CD4-positive, alpha-beta memory T cell (primary cell): ENCODE results near the gene NRAP. TPM values are rescaled to one million over a fixed set of nuclear protein-coding genes. Genes with fewer than 3 reads are reported as not detected.
A peak's percentile ranks its signal among the peaks of the same experiment; 100 is the strongest.

Experiments
- CTCF ChIA-PET: fragments of 350-600 bp; sonication (Branson Sonifier 250); formaldehyde crosslinking; loops from one replicate; lab custom pipeline; 2021; ENCODE audit warnings: inconsistent platforms; ENCODE audit not compliant: partially characterized antibody; lab: Charles Lee
- POLR2A ChIA-PET: fragments of 350-600 bp; sonication (Branson Sonifier 250); formaldehyde crosslinking; loops from one replicate; lab custom pipeline; 2021; ENCODE audit not compliant: partially characterized antibody; lab: Charles Lee
- DNase-seq, 5 donors: peaks; one replicate each; pipeline versions ENCODE4 v3.0.0 to v3.0.0-alpha.2; 2020 to 2022; ENCODE audit warnings: mixed read lengths in 1 of 5
- H3K27ac ChIP-seq: one replicate; pipeline ENCODE4 v1.7.0; 2013; ENCODE audit warnings: low read depth, low read length
- H3K27me3 ChIP-seq: 2 replicates; pipeline ENCODE4 v1.7.0; 2013; ENCODE audit warnings: mild to moderate bottlenecking, low read length, moderate library complexity; ENCODE audit not compliant: insufficient read depth
- H3K36me3 ChIP-seq: 2 replicates; pipeline ENCODE4 v1.7.0; 2013; ENCODE audit warnings: mild to moderate bottlenecking, low read length, moderate library complexity; ENCODE audit not compliant: insufficient read depth
- H3K4me1 ChIP-seq: 2 replicates; pipeline ENCODE4 v1.7.0; 2013; ENCODE audit warnings: mild to moderate bottlenecking, low read length, moderate library complexity; ENCODE audit not compliant: insufficient read depth
- H3K4me3 ChIP-seq, 2 donors: one replicate each; pipeline ENCODE4 v1.7.0; 2013; ENCODE audit warnings: low read length in 2 of 2, mild to moderate bottlenecking in 1 of 2
- H3K9me3 ChIP-seq, 2 donors: one replicate each; pipeline ENCODE4 v1.7.0; 2013; ENCODE audit warnings: low read length in 2 of 2, control low read depth in 1 of 2; ENCODE audit not compliant: control insufficient read depth in 1 of 2
- H3K27ac Mint-ChIP-seq, 7 donors: one replicate each; pipeline ENCODE4 v1.8.0; 2020 to 2021; ENCODE audit warnings: mixed read lengths in 7 of 7, mild to moderate bottlenecking in 6 of 7, inconsistent platforms in 3 of 7, moderate library complexity in 3 of 7
- H3K27me3 Mint-ChIP-seq, 2 donors: one replicate each; pipeline ENCODE4 v1.8.0; 2020 to 2021; ENCODE audit warnings: mixed read lengths in 2 of 2
- H3K36me3 Mint-ChIP-seq, 2 donors: one replicate each; pipeline ENCODE4 v1.8.0; 2020 to 2021; ENCODE audit warnings: mixed read lengths in 2 of 2, inconsistent platforms in 1 of 2, mild to moderate bottlenecking in 1 of 2
- H3K4me1 Mint-ChIP-seq, 4 donors: one replicate each; pipeline ENCODE4 v1.8.0; 2020 to 2021; ENCODE audit warnings: mixed read lengths in 4 of 4, mild to moderate bottlenecking in 1 of 4
- H3K4me3 Mint-ChIP-seq, 8 donors: one replicate each; pipeline ENCODE4 v1.8.0; 2020 to 2021; ENCODE audit warnings: mixed read lengths in 8 of 8, mild to moderate bottlenecking in 7 of 8, moderate library complexity in 6 of 8, inconsistent platforms in 3 of 8
- H3K9me3 Mint-ChIP-seq, 8 donors: one replicate each; pipeline ENCODE4 v1.8.0; 2020 to 2021; ENCODE audit warnings: mixed read lengths in 8 of 8, mild to moderate bottlenecking in 5 of 8, inconsistent platforms in 3 of 8, moderate library complexity in 1 of 8
- intact Hi-C: fragments of 100-400 bp; cut with micrococcal nuclease; formaldehyde crosslinking; loops from one replicate; pipeline ENCODE4 v1.15.1; 2023
- polyA plus RNA-seq, 2 donors: library from polyadenylated mRNA; unstranded; fragments of 300-500 nt; fragmentation: Illumina TruSeq; gene quantifications; one replicate each; pipeline ENCODE4 v1.2.3, GENCODE V29; 2021
- total RNA-seq, 2 experiments: library from RNA; stranded (reverse); gene quantifications; one replicate each; pipeline ENCODE4 v1.2.3, GENCODE V29; 2021

Gene NRAP
- total and polyA plus RNA-seq, 4 experiments from 2014 or later = not detected

GRCh38 chr10:113692271-113692670 lies 28.4 kb upstream of the NRAP start:
- H3K4me1 ChIP-seq = peaks cover 16% of the 10 kb centered on the region
- Mint-ChIP-seq H3K27ac (no peak overlapping the region), H3K4me1 (peaks cover 24 to 37% (median 33%) of the 10 kb centered on the region in 4 donors), H3K9me3 (peaks cover 2 to 56% (median 32%) of the 10 kb centered on the region in 8 donors), H3K36me3 (peaks cover 66 to 84% of the 10 kb centered on the region in 2 donors), H3K27me3 (no peaks in the 10 kb centered on the region), H3K4me3 (no peak overlapping the region)
- no peak for DNase-seq
- no peak overlapping the region for H3K4me3 ChIP-seq
- CTCF ChIA-PET = interaction anchor here (0.8 to 2.5 kb wide), 4 partner anchors 12 to 17 kb away, joined by 3 to 7 read pairs (median 4); no protein-coding TSS in a partner anchor
- peaks cover 13% of the 10 kb centered on the region for H3K36me3 ChIP-seq
- H3K27me3 ChIP-seq = no peaks in the 10 kb centered on the region
- H3K9me3 ChIP-seq = peaks cover 0 to under 1% of the 10 kb centered on the region in 2 donors
- POLR2A ChIA-PET = no interaction called here
- no peak overlapping the region for H3K27ac ChIP-seq
- intact Hi-C loops = no loop called here

DNA sequence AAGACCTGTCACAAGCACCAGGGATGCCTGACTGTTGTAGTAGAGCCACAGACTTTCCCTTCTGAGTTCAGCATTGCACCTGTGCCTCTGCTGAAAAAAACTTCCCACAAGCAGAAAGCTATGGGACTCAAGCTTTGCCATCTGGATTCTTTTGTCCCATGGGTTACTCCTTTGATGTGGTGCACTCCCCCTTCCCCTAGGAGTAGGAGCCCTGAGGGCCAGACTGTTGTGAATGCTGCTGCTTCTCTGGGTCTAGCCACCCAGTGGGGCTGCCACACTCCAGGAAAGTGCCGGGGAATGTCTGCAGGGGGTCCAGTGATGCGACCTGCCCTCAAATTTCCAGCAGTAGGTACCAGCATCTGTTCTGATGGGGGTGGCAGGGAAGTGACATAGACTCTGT lies 27.5 kb upstream of the NRAP start:
- peaks cover 16% of the 10 kb centered on the region for H3K4me1 ChIP-seq
- Mint-ChIP-seq H3K9me3 (peaks cover 4 to 61% (median 37%) of the 10 kb centered on the region in 8 donors), H3K27me3 (no peaks in the 10 kb centered on the region), H3K4me1 (peaks cover 24 to 40% (median 33%) of the 10 kb centered on the region in 4 donors), H3K36me3 (peaks cover 64 to 80% of the 10 kb centered on the region in 2 donors), H3K27ac (no peak overlapping the region), H3K4me3 (no peak overlapping the region)
- peaks cover 11% of the 10 kb centered on the region for H3K36me3 ChIP-seq
- peaks cover 4 to 5% of the 10 kb centered on the region in 2 donors for H3K9me3 ChIP-seq
- CTCF ChIA-PET = interaction anchor here (0.9 to 2.5 kb wide), 3 partner anchors 11 to 14 kb away, joined by 3 to 7 read pairs (median 5); no protein-coding TSS in a partner anchor
- H3K27me3 ChIP-seq = no peaks in the 10 kb centered on the region
- DNase-seq = no peak
- intact Hi-C loops = no loop called here
- H3K4me3 ChIP-seq = no peak overlapping the region
- H3K27ac ChIP-seq = no peak overlapping the region
- POLR2A ChIA-PET = no interaction called here

DNA sequence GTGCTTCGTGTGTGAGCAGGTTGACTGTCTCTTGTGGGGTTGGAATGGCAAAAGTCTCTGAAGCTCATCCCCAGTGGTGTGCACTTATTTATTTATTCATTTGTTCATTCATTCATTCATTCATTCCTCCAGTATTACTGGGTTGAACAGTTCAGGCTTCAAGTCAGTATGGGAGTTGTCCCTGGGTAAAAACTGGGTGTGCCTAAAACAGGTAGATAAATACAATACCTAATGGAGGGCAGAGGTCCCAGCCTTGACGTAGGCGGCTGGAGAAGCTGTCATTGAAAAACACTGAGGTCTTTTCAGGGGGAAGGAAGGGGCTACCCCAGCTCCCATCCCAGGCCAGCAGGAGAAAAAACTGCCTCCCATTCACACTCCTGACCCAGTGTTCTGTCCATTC lies 26.9 kb upstream of the NRAP start:
- intact Hi-C loops = no loop called here
- Mint-ChIP-seq H3K27me3 (no peaks in the 10 kb centered on the region), H3K4me1 (peaks cover 24 to 40% (median 34%) of the 10 kb centered on the region in 4 donors), H3K4me3 (no peak overlapping the region), H3K36me3 (peaks cover 69 to 84% of the 10 kb centered on the region in 2 donors), H3K27ac (peak overlapping the region in 1 of 7 donors; percentile 11), H3K9me3 (peaks cover 4 to 67% (median 41%) of the 10 kb centered on the region in 8 donors)
- DNase-seq = no peak
- no peaks in the 10 kb centered on the region for H3K27me3 ChIP-seq
- H3K4me1 ChIP-seq = peaks cover 16% of the 10 kb centered on the region
- H3K9me3 ChIP-seq = peaks cover 4 to 5% of the 10 kb centered on the region in 2 donors
- no peak overlapping the region for H3K4me3 ChIP-seq
- POLR2A ChIA-PET = no interaction called here
- CTCF ChIA-PET = interaction anchor here (0.9 to 2.5 kb wide), 3 partner anchors 10 to 14 kb away, joined by 3 to 7 read pairs (median 5); no protein-coding TSS in a partner anchor
- peaks cover 11% of the 10 kb centered on the region for H3K36me3 ChIP-seq
- H3K27ac ChIP-seq = no peak overlapping the region

- H3K27me3 ChIP-seq = no peaks in the 10 kb centered on the region
- CTCF ChIA-PET = no interaction called here
- POLR2A ChIA-PET = interaction anchor here (1.6 kb wide), 1 partner anchor 9 kb away, joined by 11 read pairs; the partner anchor contains the start of gene CASP7
- Mint-ChIP-seq H3K4me1 (peaks cover 23 to 47% (median 39%) of the 10 kb centered on the region in 4 donors), H3K36me3 (peaks cover 71 to 84% of the 10 kb centered on the region in 2 donors), H3K9me3 (peaks cover 7 to 67% (median 47%) of the 10 kb centered on the region in 8 donors), H3K4me3 (peak overlapping the region in 6 of 8 donors; percentile 17 to 71 (median 51)), H3K27ac (peak overlapping the region in 6 of 7 donors; percentile 8 to 64 (median 24)), H3K27me3 (no peaks in the 10 kb centered on the region)
- H3K27ac ChIP-seq = no peak overlapping the region
- H3K36me3 ChIP-seq = peaks cover 11% of the 10 kb centered on the region
- peaks cover 16% of the 10 kb centered on the region for H3K4me1 ChIP-seq
- intact Hi-C loops = no loop called here
- DNase-seq = no peak
- H3K9me3 ChIP-seq = peaks cover 4 to 5% of the 10 kb centered on the region in 2 donors
- no peak overlapping the region for H3K4me3 ChIP-seq
Observed at GRCh38 chr10:113689574-113689973, 25.7 kb upstream of the NRAP start.

- H3K27me3 ChIP-seq = no peaks in the 10 kb centered on the region
- no peak overlapping the region for H3K4me3 ChIP-seq
- H3K36me3 ChIP-seq = peaks cover 11% of the 10 kb centered on the region
- Mint-ChIP-seq H3K4me3 (peak overlapping the region; percentile 22 to 81 (median 59)), H3K4me1 (peaks cover 25 to 52% (median 41%) of the 10 kb centered on the region in 4 donors), H3K9me3 (peaks cover 9 to 67% (median 47%) of the 10 kb centered on the region in 8 donors), H3K27ac (peak overlapping the region; percentile 20 to 88 (median 64)), H3K36me3 (peaks cover 70 to 84% of the 10 kb centered on the region in 2 donors), H3K27me3 (no peaks in the 10 kb centered on the region)
- peaks cover 16% of the 10 kb centered on the region for H3K4me1 ChIP-seq
- no peak overlapping the region for H3K27ac ChIP-seq
- POLR2A ChIA-PET = interaction anchor here (1.6 kb wide), 1 partner anchor 9 kb away, joined by 11 read pairs; the partner anchor contains the start of gene CASP7
- CTCF ChIA-PET = no interaction called here
- DNase-seq = no peak
- peaks cover 4 to 5% of the 10 kb centered on the region in 2 donors for H3K9me3 ChIP-seq
- intact Hi-C loops = no loop called here
Observed at GRCh38 chr10:113689057-113689456, 25.2 kb upstream of the NRAP start.

DNA sequence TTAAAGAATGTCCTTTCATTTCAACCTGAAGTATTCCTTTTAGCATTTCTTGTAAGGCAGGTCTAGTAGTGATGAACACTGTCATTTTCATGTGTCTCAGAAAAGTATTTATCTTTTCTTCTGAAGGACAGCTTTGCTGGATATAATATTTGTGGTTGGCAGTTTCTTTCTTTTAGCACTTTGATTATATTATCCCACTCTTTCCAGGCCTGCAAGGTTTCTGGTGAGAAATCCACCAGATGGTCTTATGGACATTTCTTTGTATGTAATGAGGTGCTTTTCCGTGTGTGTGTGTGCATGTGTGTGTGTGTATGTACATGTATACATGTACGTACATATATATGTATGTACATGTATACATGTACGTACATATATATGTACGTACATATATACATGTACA lies 23.2 kb upstream of the NRAP start:
- Mint-ChIP-seq H3K4me1 (peaks cover 35 to 59% (median 47%) of the 10 kb centered on the region in 4 donors), H3K27ac (no peak overlapping the region), H3K36me3 (peaks cover 63 to 73% of the 10 kb centered on the region in 2 donors), H3K4me3 (no peak overlapping the region), H3K27me3 (no peaks in the 10 kb centered on the region), H3K9me3 (peaks cover 7 to 51% (median 33%) of the 10 kb centered on the region in 8 donors)
- DNase-seq = no peak
- Histone ChIP-seq H3K4me3 (no peak overlapping the region), H3K36me3 (peaks cover 3% of the 10 kb centered on the region), H3K27ac (no peak overlapping the region), H3K27me3 (no peaks in the 10 kb centered on the region), H3K9me3 (peaks cover 4 to 5% of the 10 kb centered on the region in 2 donors), H3K4me1 (peaks cover 21% of the 10 kb centered on the region)
- POLR2A ChIA-PET = interaction anchor here (1.1 kb wide), 1 partner anchor 487 kb away, joined by 3 read pairs; the partner anchor contains the start of gene CCDC186
- CTCF ChIA-PET = no interaction called here
- intact Hi-C loops = no loop called here

DNA sequence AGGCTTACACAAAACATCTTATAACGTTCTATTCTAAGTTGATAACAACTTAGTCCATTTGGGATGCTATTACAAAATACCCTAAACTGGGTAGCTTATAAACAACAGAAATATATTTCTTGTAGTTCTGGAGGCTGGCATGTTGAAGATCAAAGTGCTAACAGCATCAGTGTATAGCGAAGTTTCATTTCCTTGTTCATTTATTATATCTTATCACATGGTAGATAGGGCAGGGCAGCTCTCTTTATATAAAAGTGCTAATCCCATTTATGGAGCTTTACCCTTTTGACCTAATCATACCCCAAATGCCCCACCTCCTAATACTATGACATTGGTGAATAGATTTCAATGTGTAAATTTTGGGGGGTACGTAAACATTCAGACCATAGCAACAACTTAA lies 22.2 kb upstream of the NRAP start:
- Mint-ChIP-seq H3K27me3 (no peaks in the 10 kb centered on the region), H3K9me3 (peaks cover 7 to 51% (median 31%) of the 10 kb centered on the region in 8 donors), H3K4me3 (no peak overlapping the region), H3K4me1 (peaks cover 45 to 70% (median 54%) of the 10 kb centered on the region in 4 donors), H3K27ac (peak overlapping the region in 1 of 7 donors; percentile 12), H3K36me3 (peaks cover 56 to 66% of the 10 kb centered on the region in 2 donors)
- Histone ChIP-seq H3K9me3 (peaks cover 4 to 5% of the 10 kb centered on the region in 2 donors), H3K4me3 (no peak overlapping the region), H3K4me1 (peaks cover 31% of the 10 kb centered on the region), H3K27me3 (no peaks in the 10 kb centered on the region), H3K27ac (no peak overlapping the region), H3K36me3 (no peaks in the 10 kb centered on the region)
- ChIA-PET POLR2A (interaction anchor here (1.1 kb wide), 1 partner anchor 488 kb away, joined by 3 read pairs; the partner anchor contains the start of gene CCDC186), CTCF (no interaction called here)
- intact Hi-C loops = no loop called here
- DNase-seq = no peak
